ENCODE data around the gene SERPINE2. TPM values are rescaled to one million over a fixed set of nuclear protein-coding genes. Genes with fewer than 3 reads are reported as not detected.
"Not testable (repeated sequence)": the region's sequence is repeated elsewhere in the genome, so short reads cannot be mapped to it uniquely, and the experiment has no call there.

SERPINE2 gene
- total RNA-seq, 2 donors from 2014 or later, result 14.9 to 52.8 TPM

DNA sequence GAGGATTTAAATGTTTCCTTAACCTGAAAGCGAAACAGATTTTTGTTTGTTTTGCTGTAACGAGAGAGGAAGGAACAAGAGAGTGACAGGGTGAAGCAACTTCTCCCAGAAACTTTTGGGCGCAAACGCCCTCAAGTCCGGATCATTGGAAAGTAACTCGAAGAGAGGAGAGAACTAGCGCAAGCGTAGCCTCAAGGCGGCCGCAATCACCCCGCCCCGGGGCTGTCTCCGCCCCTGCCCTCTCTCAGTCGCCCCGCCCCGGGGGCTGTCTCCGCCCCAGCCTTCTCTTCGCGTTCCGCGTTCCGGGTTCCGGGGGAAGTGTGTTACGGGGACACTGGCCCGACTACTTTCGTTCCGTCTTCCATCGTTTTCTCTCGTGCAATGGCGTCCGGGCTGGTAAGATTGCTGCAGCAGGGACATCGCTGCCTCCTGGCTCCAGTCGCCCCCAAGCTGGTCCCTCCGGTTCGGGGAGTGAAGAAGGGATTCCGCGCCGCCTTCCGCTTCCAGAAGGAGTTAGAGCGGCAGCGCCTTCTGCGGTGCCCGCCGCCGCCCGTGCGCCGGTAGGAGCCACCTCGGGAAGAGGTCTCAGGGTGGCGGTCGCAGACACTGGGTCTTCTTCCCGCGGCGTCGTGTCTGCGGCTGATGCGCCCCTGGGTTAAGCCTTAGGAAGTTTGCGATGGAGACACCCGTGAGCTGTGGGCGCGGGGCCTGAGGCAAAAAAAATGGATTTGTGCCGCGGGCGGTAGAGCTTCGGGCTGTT, 81.8 kb downstream of the SERPINE2 start, which contains the start of gene MRPL44:
Gene MRPL44 (plus strand): TSS at position 372 of the 760 bp plus-strand sequence. CDS start 10 bp downstream, at position 382.
- peak; percentile 96 for DNase-seq
- ATAC-seq, result peak; percentile 99 to 100
- intact Hi-C loops (cut with DNase I), result no loop called here

DNA sequence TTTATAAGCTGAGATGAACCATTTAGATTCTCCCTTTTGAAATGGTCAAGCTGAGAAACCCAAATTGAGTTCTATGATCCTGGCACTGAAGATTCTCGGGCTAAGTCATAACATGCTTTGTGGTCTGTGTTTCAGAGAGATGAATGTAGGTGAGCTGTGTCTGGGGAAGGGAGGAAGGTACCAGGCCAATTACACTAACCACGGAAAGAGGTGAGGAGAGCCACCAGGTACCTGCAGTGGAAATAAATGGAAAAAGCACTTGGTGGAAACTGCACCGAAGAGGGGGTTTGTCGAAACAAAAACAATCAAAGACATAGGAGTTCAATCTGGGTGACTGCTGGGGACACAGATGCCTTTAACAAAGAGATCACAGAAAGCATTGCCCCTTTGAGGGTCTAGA, 82.8 kb downstream of the SERPINE2 start:
- no peak for DNase-seq
- intact Hi-C loops (cut with DNase I), result no loop called here
- no peak for ATAC-seq

DNA sequence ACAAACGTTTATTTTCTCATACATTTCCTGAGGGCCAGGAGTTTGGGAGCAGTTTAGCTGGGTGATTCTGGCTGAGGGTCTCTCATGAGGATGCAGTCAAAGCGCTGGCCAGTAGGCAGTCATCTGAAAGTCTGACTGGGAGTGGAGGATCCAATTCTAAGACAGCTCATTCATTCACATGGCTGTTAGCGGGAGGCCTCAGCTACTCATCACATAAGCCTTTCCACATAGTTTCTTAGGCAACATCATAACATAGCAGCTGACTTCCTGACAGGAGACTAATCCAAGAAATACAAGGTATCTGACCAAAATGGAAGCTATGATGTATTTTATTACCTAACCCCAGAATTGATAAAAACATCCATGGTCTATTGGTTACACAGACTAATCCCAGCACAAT, 84.7 kb downstream of the SERPINE2 start:
- ATAC-seq (peak in 1 of 2 donors; percentile 61), DNase-seq (no peak)
- intact Hi-C loops (cut with DNase I), result no loop called here

DNA sequence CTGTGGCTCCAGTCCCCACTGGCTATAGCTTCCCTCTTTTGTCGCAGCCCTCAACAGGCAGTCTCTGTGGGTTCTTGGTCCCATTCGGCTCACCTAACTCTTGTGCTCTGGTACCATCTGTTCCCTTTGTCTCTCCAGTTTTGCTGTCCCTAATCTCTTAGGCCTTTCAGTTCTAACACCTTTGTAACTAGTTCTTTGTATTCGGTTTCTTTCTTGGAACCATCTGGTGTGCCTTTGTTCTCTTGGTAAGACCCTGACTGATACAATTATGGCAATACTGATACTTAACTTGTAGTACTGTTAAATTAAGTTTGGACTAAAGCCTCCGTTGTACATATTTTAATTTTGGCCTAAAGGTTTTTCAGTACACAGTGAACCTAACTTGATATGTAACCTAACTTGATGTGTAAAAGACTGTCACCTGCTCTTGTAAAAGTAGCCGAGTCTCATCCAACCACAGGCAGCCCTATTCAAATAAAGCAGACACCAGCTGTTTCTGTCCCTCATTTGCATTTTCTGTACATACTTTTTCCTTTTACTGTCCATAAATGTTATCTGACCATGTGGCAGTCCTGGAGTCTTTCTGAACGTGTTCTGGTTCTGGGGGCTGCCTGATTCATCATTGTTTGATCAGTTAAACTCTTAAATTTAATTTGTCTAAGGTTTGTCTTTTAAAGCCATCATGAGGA, 86.7 kb downstream of the SERPINE2 start:
- intact Hi-C loops (cut with DNase I), result no loop called here
- no peak for ATAC-seq
- DNase-seq, result no peak

- ATAC-seq, result no peak
- no peak for DNase-seq
- intact Hi-C loops (cut with DNase I), result no loop called here
These were observed 88.4 kb downstream of the SERPINE2 start for GRCh38 chr2:223950448-223951347.

DNA sequence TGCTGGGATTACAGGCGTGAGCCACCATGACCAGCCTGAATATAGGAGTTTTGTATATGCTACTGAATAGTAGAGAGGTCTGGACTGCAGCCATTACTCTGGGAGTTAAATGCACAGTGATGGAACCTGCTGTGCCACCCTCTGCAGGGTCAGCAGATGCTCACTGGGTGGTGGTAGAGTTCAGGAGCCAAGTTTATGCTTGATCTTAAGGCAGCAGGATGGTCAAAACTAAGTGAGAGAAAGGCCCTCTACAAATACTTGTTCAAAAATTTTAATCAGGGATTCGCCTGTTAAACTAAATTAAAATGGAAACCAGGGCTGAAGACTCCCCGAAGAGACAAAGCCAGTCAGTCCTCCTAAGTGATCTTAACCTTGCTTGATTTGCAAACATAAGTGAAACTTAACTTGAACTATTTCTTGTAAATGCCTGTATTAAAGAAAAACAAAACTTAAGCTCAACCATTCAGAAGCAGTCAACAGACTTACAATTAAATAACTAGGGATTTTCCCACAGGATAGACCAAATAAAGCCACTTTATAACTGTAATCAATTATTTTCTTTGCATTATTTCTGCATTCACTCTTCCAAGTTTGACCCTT, 89.7 kb downstream of the SERPINE2 start:
- no peak for ATAC-seq
- intact Hi-C loops (cut with DNase I), result no loop called here

DNA sequence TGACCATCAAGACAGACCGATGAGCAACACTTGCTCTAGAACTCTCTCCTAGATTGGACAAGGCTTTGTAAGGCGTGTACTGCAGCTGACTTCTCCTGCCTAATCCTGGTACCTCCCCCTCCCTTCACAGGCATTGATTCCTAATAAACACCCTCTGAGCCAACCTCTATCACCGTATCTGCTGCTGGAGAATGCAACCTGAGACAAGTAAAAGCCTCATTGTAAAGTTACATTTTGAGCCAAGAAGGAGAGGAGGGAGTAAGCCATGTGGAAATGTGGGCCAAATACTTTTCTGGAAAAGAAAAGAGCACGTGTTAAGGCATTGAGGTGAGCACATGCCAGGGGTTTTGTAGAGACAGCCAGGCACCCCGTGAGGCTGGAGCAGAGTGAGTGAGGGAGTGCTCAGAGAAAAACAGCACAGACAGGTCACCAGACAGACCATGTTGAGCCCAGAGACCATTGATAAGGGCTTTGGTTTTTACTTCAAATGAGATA, 91.3 kb downstream of the SERPINE2 start:
- no peak for DNase-seq
- no peak for ATAC-seq
- intact Hi-C loops (cut with DNase I), result no loop called here

More for the DNA sequence above, 89.7 kb downstream of the SERPINE2 start:
- DNase-seq, result no peak

DNA sequence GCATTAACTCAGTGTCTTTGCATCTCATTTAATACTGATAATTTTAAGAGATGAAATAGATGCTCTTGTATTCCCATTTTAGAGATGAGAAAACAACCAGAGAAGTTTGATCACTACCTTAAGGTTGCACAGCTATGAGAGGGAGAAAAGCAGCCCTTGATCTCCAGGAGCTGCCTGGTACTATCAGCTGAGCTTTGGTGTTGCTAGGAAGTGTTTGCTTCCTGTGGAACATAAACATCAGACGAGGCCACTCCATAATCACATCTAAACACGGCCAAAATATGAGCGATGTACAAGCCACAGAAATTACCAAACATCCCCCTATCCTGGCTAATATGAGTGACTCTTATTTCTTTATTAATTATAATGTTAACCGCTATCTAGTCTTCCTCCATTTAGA, 93.3 kb downstream of the SERPINE2 start:
- DNase-seq (no peak), ATAC-seq (no peak)
- intact Hi-C loops (cut with DNase I), result no loop called here

DNA sequence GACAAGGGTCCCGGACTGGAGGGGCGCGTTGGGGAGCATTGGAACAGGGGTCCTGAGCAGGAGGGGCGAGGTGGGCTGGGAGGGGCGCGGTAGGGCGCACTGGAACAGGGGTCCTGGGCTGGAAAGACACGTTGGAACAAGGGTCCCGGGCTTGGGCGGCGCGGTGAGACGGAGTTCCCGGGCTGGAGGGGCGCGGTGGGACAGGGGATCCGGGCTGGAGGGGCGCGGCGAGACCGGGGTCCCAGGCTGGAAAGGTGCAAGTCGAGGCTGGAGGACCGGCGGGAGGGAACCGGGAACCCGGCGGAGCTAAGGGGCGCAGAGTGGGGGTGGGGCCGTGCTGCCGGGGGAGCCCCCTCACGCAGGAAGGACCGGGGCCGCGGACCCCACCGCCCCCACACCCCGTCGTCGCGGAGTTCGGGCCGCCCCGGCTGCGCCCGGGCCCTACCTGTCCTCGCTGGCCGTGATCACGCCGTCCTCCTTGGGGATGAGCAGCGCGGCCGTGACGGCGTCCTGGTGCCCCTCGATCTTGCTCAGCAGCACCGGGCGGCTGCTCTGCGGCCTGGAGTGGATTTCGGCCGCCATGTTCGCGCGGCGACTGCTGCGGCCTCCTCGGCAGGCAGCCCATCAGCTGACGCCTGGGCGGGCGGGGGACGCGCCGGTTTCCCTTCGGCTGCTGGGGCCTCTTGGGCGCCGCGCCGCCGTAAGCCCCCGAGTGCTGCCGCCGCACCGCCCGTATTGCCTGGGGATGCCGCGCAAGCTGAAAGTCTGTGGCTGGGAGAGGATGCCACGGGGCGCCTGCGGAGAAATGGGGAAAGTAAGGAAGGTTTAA, 94.2 kb downstream of the SERPINE2 start, which contains the start of gene WDFY1:
Gene WDFY1 (minus strand): TSS at position 633 of the 829 bp plus-strand sequence. CDS start 51 bp downstream, at position 582.
- intact Hi-C loops (cut with DNase I), result no loop called here
- peak; percentile 93 for DNase-seq
- peak; percentile 95 to 96 for ATAC-seq

GRCh38 chr2:223944166-223944702, 94.9 kb downstream of the SERPINE2 start:
- intact Hi-C loops (cut with DNase I), result no loop called here
- DNase-seq (peak; percentile 48), ATAC-seq (peak; percentile 56 to 72)

- ATAC-seq (peak in 1 of 2 donors; percentile 11), DNase-seq (peak; percentile 49)
- intact Hi-C loops (cut with DNase I), result no loop called here
These were observed 95.5 kb downstream of the SERPINE2 start for GRCh38 chr2:223943561-223944008.

DNA sequence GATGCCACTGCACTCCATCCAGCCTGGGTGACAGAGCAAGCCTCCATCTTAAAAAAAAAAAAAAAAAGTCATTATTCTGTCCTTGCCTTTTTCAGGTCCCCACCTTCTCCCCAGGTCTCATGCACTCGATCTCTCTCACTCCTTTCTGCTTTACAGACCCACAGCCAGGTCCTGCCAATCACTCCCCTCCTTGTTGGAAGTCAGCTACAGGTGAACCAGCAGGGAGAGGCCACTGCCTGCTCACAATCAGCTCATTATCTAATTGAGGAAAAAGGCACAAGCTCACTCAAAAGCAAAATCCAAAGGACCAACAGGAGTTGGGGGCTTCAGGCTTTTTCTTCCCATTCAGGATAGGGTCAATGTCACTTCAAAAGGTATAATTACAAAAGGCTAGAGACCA, 96.0 kb downstream of the SERPINE2 start:
- intact Hi-C loops (cut with DNase I), result no loop called here
- ATAC-seq (no peak), DNase-seq (no peak)

- ATAC-seq, result peak in 1 of 2 donors; percentile 34
- DNase-seq, result no peak
- intact Hi-C loops (cut with DNase I), result no loop called here
These were observed 97.4 kb downstream of the SERPINE2 start for GRCh38 chr2:223941579-223942277.

DNA sequence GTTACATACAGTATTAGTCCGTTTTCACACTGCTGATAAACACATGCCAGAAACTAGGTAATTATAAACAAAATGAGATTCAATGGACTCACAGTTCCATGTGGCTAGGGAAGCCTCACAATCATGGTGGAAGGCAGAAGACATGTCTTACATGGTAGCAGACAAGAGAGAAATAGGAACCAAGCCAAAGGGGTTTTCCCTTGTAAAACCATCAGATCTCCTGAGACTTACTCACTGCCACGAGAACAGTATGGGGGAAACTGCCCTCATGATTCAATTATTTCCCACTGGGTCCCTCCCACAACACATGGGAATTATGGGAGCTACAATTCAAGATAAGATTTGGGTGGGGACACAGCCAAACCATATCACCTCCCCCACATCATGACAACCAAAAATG, 99.6 kb downstream of the SERPINE2 start:
- ATAC-seq; DNase-seq; intact Hi-C loops (cut with DNase I): not testable (repeated sequence)

DNA sequence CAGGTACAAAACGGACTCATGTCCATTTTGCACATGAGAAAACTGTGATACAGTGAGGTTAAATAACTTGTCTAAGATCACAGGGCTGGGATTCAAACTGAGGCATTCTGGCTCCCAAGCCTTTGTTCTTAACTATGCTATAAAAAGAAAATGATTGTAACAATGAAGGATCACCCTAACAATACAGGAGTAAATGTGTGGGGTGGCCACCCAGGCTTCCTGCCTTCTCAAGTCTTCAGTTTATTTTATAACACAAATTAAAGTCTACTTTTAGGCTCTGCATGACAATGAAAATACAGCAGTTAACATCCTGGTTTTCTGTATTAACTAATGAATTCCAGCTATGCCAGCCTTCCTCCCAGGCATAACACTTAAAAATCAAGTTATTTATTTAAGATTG, 101.6 kb downstream of the SERPINE2 start:
- intact Hi-C loops (cut with DNase I), result no loop called here
- no peak for ATAC-seq

GRCh38 chr2:223936862-223937326, 102.2 kb downstream of the SERPINE2 start:
- intact Hi-C loops (cut with DNase I), result no loop called here
- no peak for ATAC-seq
- DNase-seq, result no peak

More for the DNA sequence above, 101.6 kb downstream of the SERPINE2 start:
- no peak for DNase-seq
